HFFc6 (cell line): ENCODE results near the gene AHCYL1. TPM values are rescaled to one million over a fixed set of nuclear protein-coding genes. Genes with fewer than 3 reads are reported as not detected.
"Not testable (repeated sequence)": the region's sequence is repeated elsewhere in the genome, so short reads cannot be mapped to it uniquely, and the experiment has no call there.

Experiments
- DNase-seq: peaks from one replicate; pipeline ENCODE4 v3.0.0-alpha.2; 2018
- H3K27ac Mint-ChIP-seq: 2 replicates; pipeline ENCODE4 v1.8.0; 2020; ENCODE audit warnings: mild to moderate bottlenecking, mixed read lengths
- H3K27me3 Mint-ChIP-seq: 2 replicates; pipeline ENCODE4 v1.8.0; 2021; ENCODE audit warnings: mild to moderate bottlenecking, moderate library complexity, mixed read lengths; ENCODE audit not compliant: insufficient read depth
- H3K36me3 Mint-ChIP-seq: 2 replicates; pipeline ENCODE4 v1.8.0; 2021; ENCODE audit warnings: low read depth, mixed read lengths
- H3K4me1 Mint-ChIP-seq: 2 replicates; pipeline ENCODE4 v1.8.0; 2020; ENCODE audit warnings: low read depth, mixed read lengths
- H3K4me3 Mint-ChIP-seq: 2 replicates; pipeline ENCODE4 v1.8.0; 2020; ENCODE audit warnings: mild to moderate bottlenecking, moderate library complexity, mixed read lengths
- H3K9me3 Mint-ChIP-seq: 2 replicates; pipeline ENCODE4 v1.8.0; 2020; ENCODE audit warnings: mild to moderate bottlenecking, mixed read lengths
- total RNA-seq, 6 experiments: library from RNA; stranded (reverse); fragmentation: NEBNext Ultra II Directional; extraction: Animal tissue kit (Norgen Biotek cat#: 25700); gene quantifications; 2 replicates in 1 of 6; 3 replicates in 5 of 6; pipeline ENCODE4 v1.2.3, GENCODE V29; 2021
- TF ChIP-seq, protein P1 (sequence below): fragments of 200-600 bp; sonication (generic); IDR thresholded peaks from 2 replicates; pipeline ENCODE4 v1.5.0; 2021; ENCODE audit warnings: antibody characterized with exemption, mild to moderate bottlenecking

Gene AHCYL1
- total RNA-seq, 6 experiments from 2014 or later: 73.4 to 87.1 (median 74.7) TPM

DNA sequence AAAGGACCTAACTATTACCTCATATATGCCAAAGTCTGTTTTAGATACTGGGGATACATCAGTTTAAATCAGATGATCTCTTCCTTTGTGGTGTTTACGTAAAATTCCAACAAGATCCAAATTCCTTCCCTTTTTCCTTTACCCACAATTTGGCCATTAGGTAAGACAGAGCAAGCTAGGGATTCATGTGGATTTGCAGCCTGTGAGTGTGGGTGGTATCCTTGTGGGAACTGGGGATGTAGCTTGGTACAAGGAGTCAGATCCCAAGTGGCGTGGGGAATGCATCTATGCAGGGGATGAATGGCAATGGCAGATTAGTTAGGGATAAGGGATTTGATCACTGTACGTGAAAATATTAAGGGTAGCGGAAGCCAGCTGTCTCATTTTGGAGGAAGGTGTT, 40.0 kb downstream of the AHCYL1 start:
- no peaks in the 10 kb centered on the region; the same call in 1 of the 2 replicates for H3K27me3 Mint-ChIP-seq
- DNase-seq: no peak
- TF ChIP-seq, protein P1, sequence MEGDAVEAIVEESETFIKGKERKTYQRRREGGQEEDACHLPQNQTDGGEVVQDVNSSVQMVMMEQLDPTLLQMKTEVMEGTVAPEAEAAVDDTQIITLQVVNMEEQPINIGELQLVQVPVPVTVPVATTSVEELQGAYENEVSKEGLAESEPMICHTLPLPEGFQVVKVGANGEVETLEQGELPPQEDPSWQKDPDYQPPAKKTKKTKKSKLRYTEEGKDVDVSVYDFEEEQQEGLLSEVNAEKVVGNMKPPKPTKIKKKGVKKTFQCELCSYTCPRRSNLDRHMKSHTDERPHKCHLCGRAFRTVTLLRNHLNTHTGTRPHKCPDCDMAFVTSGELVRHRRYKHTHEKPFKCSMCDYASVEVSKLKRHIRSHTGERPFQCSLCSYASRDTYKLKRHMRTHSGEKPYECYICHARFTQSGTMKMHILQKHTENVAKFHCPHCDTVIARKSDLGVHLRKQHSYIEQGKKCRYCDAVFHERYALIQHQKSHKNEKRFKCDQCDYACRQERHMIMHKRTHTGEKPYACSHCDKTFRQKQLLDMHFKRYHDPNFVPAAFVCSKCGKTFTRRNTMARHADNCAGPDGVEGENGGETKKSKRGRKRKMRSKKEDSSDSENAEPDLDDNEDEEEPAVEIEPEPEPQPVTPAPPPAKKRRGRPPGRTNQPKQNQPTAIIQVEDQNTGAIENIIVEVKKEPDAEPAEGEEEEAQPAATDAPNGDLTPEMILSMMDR: no peak

DNA sequence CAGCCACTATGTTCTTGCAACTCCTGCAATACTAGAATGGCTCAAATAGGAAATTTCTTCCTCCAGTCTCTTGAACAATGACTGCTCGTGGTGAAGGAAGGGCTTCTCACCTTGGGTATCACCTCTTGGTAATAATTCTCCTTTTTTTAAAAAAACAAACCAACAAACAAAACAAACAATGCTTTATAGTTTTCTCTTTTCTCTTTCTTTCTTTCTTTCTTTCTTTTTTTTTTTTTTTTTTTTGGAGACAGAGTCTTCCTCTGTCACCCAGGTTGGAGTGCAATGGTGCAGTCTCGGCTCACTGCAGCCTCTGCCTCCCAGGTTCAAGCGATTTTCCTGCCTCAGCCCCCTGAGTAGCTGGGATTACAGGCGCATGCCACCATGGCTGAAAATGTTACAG, 46.1 kb downstream of the AHCYL1 start:
- H3K36me3 Mint-ChIP-seq, H3K27me3 Mint-ChIP-seq, DNase-seq, H3K9me3 Mint-ChIP-seq: not testable (repeated sequence)
- peak overlapping the region; percentile 66 for H3K27ac Mint-ChIP-seq
- peaks cover 35% of the 10 kb centered on the region for H3K4me1 Mint-ChIP-seq
- peak overlapping the region; percentile 80 for H3K4me3 Mint-ChIP-seq

More for the DNA sequence above, 40.0 kb downstream of the AHCYL1 start:
- Mint-ChIP-seq H3K36me3 (peaks cover 18% of the 10 kb centered on the region; the same call in 1 of the 2 replicates), H3K9me3 (no peaks in the 10 kb centered on the region), H3K4me1 (no peaks in the 10 kb centered on the region), H3K27ac (no peak overlapping the region), H3K4me3 (no peak overlapping the region)

DNA sequence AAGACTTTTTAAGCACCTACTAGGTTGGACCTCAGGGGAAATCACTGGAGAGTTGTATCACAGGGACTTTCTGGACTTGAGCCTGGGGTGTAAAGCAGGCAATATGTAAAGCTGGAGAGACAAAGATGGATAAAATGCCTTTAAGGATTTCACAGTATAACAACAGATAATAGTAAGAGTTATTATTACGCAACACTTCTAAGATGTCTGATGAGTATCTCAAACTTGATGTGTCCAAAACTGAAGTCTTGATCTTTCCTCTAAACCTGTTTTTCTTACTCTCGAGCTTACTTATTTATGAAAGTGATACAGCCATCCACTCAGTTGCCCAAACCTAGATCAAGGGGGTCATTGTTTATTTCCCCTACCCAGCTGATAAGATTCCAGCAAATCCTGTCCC, 47.8 kb downstream of the AHCYL1 start:
- DNase-seq: no peak
- H3K4me3 Mint-ChIP-seq: no peak overlapping the region
- H3K9me3 Mint-ChIP-seq: no peaks in the 10 kb centered on the region
- H3K27me3 Mint-ChIP-seq: no peaks in the 10 kb centered on the region; the same call in 1 of the 2 replicates
- peaks cover 45% of the 10 kb centered on the region for H3K4me1 Mint-ChIP-seq
- H3K27ac Mint-ChIP-seq: no peak overlapping the region
- H3K36me3 Mint-ChIP-seq: peaks cover 9% of the 10 kb centered on the region; the same call in 1 of the 2 replicates
- TF ChIP-seq, protein P1: no peak

- TF ChIP-seq, protein P1: no peak
- Mint-ChIP-seq H3K27me3 (no peaks in the 10 kb centered on the region; the same call in 1 of the 2 replicates), H3K4me1 (peaks cover 45% of the 10 kb centered on the region), H3K27ac (peak overlapping the region; percentile 95), H3K9me3 (no peaks in the 10 kb centered on the region), H3K4me3 (peak overlapping the region; percentile 93), H3K36me3 (peaks cover 9% of the 10 kb centered on the region)
- DNase-seq: no peak
These were observed 48.9 kb downstream of the AHCYL1 start for GRCh38 chr1:110033421-110033820.

- peak overlapping the region; percentile 95 for H3K27ac Mint-ChIP-seq
- H3K27me3 Mint-ChIP-seq: no peaks in the 10 kb centered on the region; the same call in 1 of the 2 replicates
- no peak for DNase-seq
- H3K4me1 Mint-ChIP-seq: peaks cover 45% of the 10 kb centered on the region
- H3K4me3 Mint-ChIP-seq: peak overlapping the region; percentile 93
- TF ChIP-seq, protein P1: no peak
- H3K9me3 Mint-ChIP-seq: no peaks in the 10 kb centered on the region
- H3K36me3 Mint-ChIP-seq: peaks cover 9% of the 10 kb centered on the region
These were observed 49.5 kb downstream of the AHCYL1 start for GRCh38 chr1:110034040-110034450.

DNA sequence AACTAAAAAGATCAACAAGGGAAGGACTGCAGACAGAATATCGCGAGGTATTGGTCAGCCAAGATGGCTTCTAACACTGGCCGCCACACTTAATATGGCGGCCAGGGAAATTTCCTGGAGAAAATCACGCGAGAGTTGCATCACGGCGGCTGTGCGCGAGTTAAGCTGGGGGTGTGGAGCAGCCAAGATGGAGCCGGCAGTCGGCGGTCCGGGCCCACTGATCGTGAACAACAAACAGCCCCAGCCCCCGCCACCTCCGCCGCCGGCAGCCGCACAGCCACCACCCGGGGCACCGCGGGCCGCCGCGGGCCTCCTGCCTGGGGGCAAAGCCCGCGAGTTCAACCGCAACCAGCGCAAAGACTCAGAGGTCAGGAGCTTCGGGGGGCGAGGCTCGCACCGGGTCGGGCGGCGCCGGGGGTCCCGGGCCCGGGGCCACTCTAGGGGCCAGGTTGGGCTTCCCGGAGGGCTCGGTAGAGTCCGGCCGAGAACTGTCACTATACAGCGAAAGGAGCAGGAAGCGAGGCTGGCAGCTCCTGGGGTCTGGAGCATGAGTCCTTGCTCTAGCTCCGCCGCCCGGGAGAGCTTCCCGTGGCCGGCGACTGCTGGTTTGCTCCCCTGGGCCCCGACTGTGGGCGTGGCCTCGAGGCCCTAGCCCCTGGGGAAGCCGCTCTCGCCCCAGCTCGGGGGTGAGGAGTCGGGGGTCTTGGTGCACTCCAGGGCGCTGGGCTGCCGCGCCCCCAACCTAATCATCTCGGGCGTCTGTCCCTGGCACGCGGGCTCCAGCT, 50.1 kb downstream of the AHCYL1 start, which contains the start of gene STRIP1:
STRIP1 (plus strand) TSS at position 174 of the 785 bp plus-strand sequence; CDS start at position 188, 14 bp downstream.
- peak; percentile 96 for DNase-seq
- peak within 1 kb of the TSS; percentile 95 for H3K27ac Mint-ChIP-seq
- TF ChIP-seq, protein P1: no peak
- no peaks in the 10 kb centered on the region for H3K9me3 Mint-ChIP-seq
- H3K27me3 Mint-ChIP-seq: no peaks in the 10 kb centered on the region; the same call in 1 of the 2 replicates
- peaks cover 9% of the 10 kb centered on the region for H3K36me3 Mint-ChIP-seq
- peaks cover 45% of the 10 kb centered on the region for H3K4me1 Mint-ChIP-seq
- H3K4me3 Mint-ChIP-seq: peak within 1 kb of the TSS; percentile 93
